Activated T-cell treated with anti-CD3 and anti-CD28 coated beads, Interleukin-2, amount 50 U/mL, for 24 hours (primary cell): ENCODE data around the gene RAB36.

ENCODE experiments used
- DNase-seq: peaks from one replicate; pipeline ENCODE4 v3.0.0-alpha.2; 2020
- H3K27ac Mint-ChIP-seq: 2 replicates; pipeline ENCODE4 v1.8.0; 2020; ENCODE audit warnings: mild to moderate bottlenecking, mixed read lengths
- H3K27me3 Mint-ChIP-seq: 2 replicates; pipeline ENCODE4 v1.8.0; 2020; ENCODE audit warnings: mixed read lengths
- H3K36me3 Mint-ChIP-seq: 2 replicates; pipeline ENCODE4 v1.8.0; 2020; ENCODE audit warnings: low read depth, mixed read lengths
- H3K4me1 Mint-ChIP-seq: 2 replicates; pipeline ENCODE4 v1.8.0; 2020; ENCODE audit warnings: low read depth, mixed read lengths
- H3K4me3 Mint-ChIP-seq: 2 replicates; pipeline ENCODE4 v1.8.0; 2020; ENCODE audit warnings: mild to moderate bottlenecking, moderate library complexity, mixed read lengths
- H3K9me3 Mint-ChIP-seq: 2 replicates; pipeline ENCODE4 v1.8.0; 2020; ENCODE audit warnings: mixed read lengths

RAB36 gene

GRCh38 chr22:23164091-23164490, 18.8 kb downstream of the RAB36 start:
- H3K27ac Mint-ChIP-seq, result no peak overlapping the region
- no peaks in the 10 kb centered on the region for H3K36me3 Mint-ChIP-seq
- H3K27me3 Mint-ChIP-seq, result no peaks in the 10 kb centered on the region
- H3K9me3 Mint-ChIP-seq, result no peaks in the 10 kb centered on the region
- H3K4me1 Mint-ChIP-seq, result no peaks in the 10 kb centered on the region
- DNase-seq, result no peak
- no peak overlapping the region for H3K4me3 Mint-ChIP-seq

- Mint-ChIP-seq H3K36me3 (no peaks in the 10 kb centered on the region), H3K27me3 (no peaks in the 10 kb centered on the region), H3K9me3 (no peaks in the 10 kb centered on the region), H3K4me3 (no peak overlapping the region), H3K4me1 (no peaks in the 10 kb centered on the region), H3K27ac (no peak overlapping the region)
- no peak for DNase-seq
Measured at GRCh38 chr22:23166042-23166831, 21.0 kb downstream of the RAB36 start.

DNA sequence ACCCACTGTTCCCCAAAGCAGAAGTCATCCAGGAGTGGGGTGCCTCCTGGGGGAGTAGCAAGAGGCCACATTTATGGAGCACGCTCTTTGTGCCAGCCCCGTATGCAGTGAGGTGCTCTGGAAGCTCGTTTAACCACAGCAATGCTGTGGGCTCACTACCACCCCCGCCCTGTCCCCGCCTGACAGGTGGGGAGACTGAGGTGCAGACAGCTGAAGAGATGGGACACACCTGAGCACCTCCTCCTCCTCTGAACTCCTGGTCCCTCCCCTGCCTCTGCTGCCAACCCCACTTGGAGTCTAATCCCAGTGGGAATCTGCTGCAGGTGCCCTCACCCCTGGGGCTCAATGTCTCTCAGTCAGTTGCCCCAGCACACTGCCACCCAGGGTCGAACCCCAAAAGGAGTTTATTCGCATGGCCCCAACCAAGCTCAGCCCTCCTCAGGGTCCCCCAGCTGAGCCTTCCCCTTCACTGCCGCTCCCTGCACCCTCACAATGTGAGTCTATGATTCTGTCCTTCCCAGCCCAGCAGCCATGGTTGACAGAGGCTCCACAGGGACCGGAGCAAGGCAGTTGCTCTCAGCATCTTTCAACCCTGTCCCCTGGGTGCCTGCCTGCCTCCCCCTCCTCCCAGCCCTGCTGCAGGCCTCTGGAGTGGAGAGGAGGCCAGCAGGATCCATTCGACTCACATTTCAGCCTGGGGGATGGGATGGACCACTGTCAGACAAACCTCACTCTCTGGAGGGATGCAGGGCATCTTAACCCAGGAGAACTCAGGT, 21.8 kb downstream of the RAB36 start:
- Mint-ChIP-seq H3K4me1 (no peaks in the 10 kb centered on the region), H3K4me3 (no peak overlapping the region), H3K36me3 (no peaks in the 10 kb centered on the region), H3K9me3 (no peaks in the 10 kb centered on the region), H3K27me3 (no peaks in the 10 kb centered on the region), H3K27ac (no peak overlapping the region)
- no peak for DNase-seq

GRCh38 chr22:23168391-23169042, 23.2 kb downstream of the RAB36 start:
- H3K9me3 Mint-ChIP-seq, result no peaks in the 10 kb centered on the region
- H3K27me3 Mint-ChIP-seq, result no peaks in the 10 kb centered on the region
- H3K27ac Mint-ChIP-seq, result no peak overlapping the region
- no peaks in the 10 kb centered on the region for H3K36me3 Mint-ChIP-seq
- no peaks in the 10 kb centered on the region for H3K4me1 Mint-ChIP-seq
- no peak overlapping the region for H3K4me3 Mint-ChIP-seq
- no peak for DNase-seq

- Mint-ChIP-seq H3K36me3 (no peaks in the 10 kb centered on the region), H3K4me1 (peaks cover 2% of the 10 kb centered on the region), H3K27me3 (no peaks in the 10 kb centered on the region), H3K4me3 (no peak overlapping the region), H3K9me3 (no peaks in the 10 kb centered on the region), H3K27ac (no peak overlapping the region)
- no peak for DNase-seq
Measured at GRCh38 chr22:23169043-23169406, 23.7 kb downstream of the RAB36 start.

- no peaks in the 10 kb centered on the region for H3K36me3 Mint-ChIP-seq
- H3K27me3 Mint-ChIP-seq, result no peaks in the 10 kb centered on the region
- no peak for DNase-seq
- H3K9me3 Mint-ChIP-seq, result no peaks in the 10 kb centered on the region
- H3K27ac Mint-ChIP-seq, result no peak overlapping the region
- no peak overlapping the region for H3K4me3 Mint-ChIP-seq
- H3K4me1 Mint-ChIP-seq, result peaks cover 33% of the 10 kb centered on the region
Measured at GRCh38 chr22:23175817-23176644, 30.8 kb downstream of the RAB36 start.

GRCh38 chr22:23176645-23177027, 31.4 kb downstream of the RAB36 start:
- Mint-ChIP-seq H3K4me1 (peaks cover 33% of the 10 kb centered on the region), H3K27ac (no peak overlapping the region), H3K4me3 (no peak overlapping the region), H3K27me3 (no peaks in the 10 kb centered on the region), H3K36me3 (peaks cover 1% of the 10 kb centered on the region), H3K9me3 (no peaks in the 10 kb centered on the region)
- no peak for DNase-seq

DNA sequence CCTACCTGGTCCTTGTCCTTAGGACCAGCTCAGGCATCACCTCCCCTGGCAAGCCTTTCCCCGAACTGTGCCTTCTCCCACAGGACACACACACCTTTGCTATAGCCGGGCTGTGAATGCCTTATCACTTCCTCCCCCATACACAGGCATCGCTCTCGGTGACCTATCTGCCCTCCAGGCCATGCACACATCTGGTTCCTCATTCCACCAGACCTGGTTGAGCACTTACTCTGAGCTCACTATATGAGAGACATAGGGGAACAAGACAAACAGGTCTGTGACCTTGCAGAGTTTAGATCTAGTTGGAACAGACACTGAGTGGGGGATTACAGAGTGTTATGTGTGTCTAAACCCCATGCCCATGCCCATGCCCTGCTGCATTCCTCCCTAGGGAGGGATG, 31.9 kb downstream of the RAB36 start:
- Mint-ChIP-seq H3K4me3 (no peak overlapping the region), H3K27ac (no peak overlapping the region), H3K4me1 (peaks cover 37% of the 10 kb centered on the region), H3K9me3 (no peaks in the 10 kb centered on the region), H3K36me3 (peaks cover 7% of the 10 kb centered on the region), H3K27me3 (no peaks in the 10 kb centered on the region)
- no peak for DNase-seq

DNA sequence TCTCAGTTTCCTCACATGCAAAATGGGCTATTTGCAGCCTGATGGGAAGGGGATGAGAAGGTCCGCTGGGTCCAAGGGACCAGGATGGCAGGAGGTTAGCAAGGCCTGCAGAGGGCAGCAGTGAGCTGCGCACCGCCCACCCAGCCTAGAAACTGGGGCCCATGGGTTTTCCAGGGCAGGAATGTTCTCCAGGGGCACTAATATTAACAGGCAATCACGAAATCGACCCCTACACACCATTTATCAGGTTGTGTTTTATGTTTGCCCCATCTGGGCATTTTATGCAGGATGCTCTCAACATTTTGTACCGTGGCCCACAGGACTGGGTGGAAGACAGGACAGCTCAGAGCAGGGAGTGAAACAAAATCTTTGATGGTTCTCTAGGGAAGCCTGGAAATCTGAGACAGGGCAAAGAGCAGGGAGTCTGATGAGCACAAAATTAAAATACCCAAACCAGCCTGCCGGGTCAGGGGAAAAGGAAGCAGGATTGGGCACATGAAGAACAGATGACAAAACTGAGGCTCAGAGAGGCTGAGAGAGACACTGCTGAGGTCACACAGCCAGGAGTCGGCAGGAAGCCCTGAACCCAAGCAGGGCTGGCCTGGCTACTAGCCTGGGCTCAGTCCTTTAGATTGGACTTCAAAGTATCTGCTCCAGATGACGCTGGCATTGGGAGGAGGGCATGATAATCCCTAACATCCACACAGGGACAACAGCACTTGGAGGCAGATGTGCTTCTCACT, 33.4 kb downstream of the RAB36 start:
- Mint-ChIP-seq H3K27me3 (no peaks in the 10 kb centered on the region), H3K27ac (peak overlapping the region; percentile 58), H3K4me1 (peaks cover 52% of the 10 kb centered on the region), H3K36me3 (peaks cover 22% of the 10 kb centered on the region), H3K4me3 (peak overlapping the region; percentile 48), H3K9me3 (no peaks in the 10 kb centered on the region)
- DNase-seq, result peak; percentile 78

- peak overlapping the region; percentile 67 for H3K27ac Mint-ChIP-seq
- peaks cover 59% of the 10 kb centered on the region for H3K4me1 Mint-ChIP-seq
- peaks cover 26% of the 10 kb centered on the region for H3K36me3 Mint-ChIP-seq
- H3K27me3 Mint-ChIP-seq, result no peaks in the 10 kb centered on the region
- H3K9me3 Mint-ChIP-seq, result no peaks in the 10 kb centered on the region
- H3K4me3 Mint-ChIP-seq, result peak overlapping the region; percentile 72
- DNase-seq, result peak; percentile 43
Measured at GRCh38 chr22:23179381-23180299, 34.4 kb downstream of the RAB36 start.

- DNase-seq, result peak; percentile 74
- Mint-ChIP-seq H3K27me3 (no peaks in the 10 kb centered on the region), H3K4me3 (peak within 1 kb of the TSS; percentile 87), H3K4me1 (peaks cover 65% of the 10 kb centered on the region), H3K36me3 (peaks cover 29% of the 10 kb centered on the region), H3K9me3 (no peaks in the 10 kb centered on the region), H3K27ac (peak within 1 kb of the TSS; percentile 95)
Measured at GRCh38 chr22:23180301-23180892, 35.1 kb downstream of the RAB36 start, which contains the start of gene BCR. BCR (plus strand) TSS chr22:23180509; CDS start chr22:23180961, 452 bp downstream.

DNA sequence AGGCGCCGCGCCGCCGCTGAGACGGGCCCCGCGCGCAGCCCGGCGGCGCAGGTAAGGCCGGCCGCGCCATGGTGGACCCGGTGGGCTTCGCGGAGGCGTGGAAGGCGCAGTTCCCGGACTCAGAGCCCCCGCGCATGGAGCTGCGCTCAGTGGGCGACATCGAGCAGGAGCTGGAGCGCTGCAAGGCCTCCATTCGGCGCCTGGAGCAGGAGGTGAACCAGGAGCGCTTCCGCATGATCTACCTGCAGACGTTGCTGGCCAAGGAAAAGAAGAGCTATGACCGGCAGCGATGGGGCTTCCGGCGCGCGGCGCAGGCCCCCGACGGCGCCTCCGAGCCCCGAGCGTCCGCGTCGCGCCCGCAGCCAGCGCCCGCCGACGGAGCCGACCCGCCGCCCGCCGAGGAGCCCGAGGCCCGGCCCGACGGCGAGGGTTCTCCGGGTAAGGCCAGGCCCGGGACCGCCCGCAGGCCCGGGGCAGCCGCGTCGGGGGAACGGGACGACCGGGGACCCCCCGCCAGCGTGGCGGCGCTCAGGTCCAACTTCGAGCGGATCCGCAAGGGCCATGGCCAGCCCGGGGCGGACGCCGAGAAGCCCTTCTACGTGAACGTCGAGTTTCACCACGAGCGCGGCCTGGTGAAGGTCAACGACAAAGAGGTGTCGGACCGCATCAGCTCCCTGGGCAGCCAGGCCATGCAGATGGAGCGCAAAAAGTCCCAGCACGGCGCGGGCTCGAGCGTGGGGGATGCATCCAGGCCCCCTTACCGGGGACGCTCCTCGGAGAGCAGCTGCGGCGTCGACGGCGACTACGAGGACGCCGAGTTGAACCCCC, 35.8 kb downstream of the RAB36 start:
- Mint-ChIP-seq H3K36me3 (peaks cover 33% of the 10 kb centered on the region), H3K9me3 (no peaks in the 10 kb centered on the region), H3K4me1 (peaks cover 65% of the 10 kb centered on the region), H3K4me3 (peak overlapping the region; percentile 87), H3K27me3 (no peaks in the 10 kb centered on the region), H3K27ac (peak overlapping the region; percentile 95)
- peak; percentile 72 for DNase-seq
